Measurements from ENCODE around the gene ZNF275.

The ZNF275 gene

DNA sequence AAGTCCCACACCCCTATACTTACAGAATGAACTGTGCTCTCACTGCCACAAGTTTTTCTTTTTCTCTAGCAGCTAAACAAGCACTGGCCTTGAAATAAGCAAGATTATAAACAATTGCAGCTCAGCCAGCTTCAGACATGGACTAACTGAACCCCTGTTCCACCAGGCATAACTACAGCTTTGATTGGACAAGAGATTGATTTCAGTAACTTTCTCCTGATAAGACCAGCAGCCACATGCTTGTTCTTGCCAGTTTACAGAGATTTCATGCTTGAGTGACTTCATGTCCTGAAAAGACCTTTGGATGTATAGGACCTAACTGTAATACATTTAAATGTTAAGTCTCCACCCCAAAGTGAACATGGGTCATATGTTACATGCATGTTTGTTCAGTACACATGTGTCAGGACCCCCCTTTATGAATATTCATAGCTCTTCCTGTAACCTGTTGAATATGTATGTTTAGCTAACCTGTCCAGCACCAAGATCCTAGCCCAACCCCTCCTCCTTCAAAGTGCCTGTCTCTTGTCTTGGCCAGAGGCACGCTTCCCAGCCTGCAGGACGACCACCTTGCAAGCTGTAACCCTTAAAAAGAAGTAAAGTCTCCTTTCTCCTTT is 27.9 kb downstream of the ZNF275 start:
- Histone ChIP-seq H3K79me1 (ENCODE audit: low read length) (no peaks in the 10 kb centered on the region), H4K12ac (ENCODE audit: low read depth, low read length) (no peak overlapping the region), H2AFZ (ENCODE audit: insufficient read depth, low read length, poor library complexity) (no peak overlapping the region), H3K27me3 (ENCODE audit: insufficient read depth, low read length) (no peaks in the 10 kb centered on the region), H3K36me3 (ENCODE audit: control insufficient read depth in 1 of 2, insufficient read depth in 2 of 2, low read length in 2 of 2) (no peaks in the 10 kb centered on the region), H3K18ac (ENCODE audit: low read length) (no peak overlapping the region), H3K4me3 (ENCODE audit: low read depth, low read length) (no peak overlapping the region), H2BK120ac (ENCODE audit: insufficient read depth, low read length, poor library complexity) (no peak overlapping the region), H3K4me2 (ENCODE audit: low read length) (no peak overlapping the region), H3K9ac (ENCODE audit: low read length) (no peak overlapping the region), H3K79me2 (ENCODE audit: control insufficient read depth, insufficient read depth, low read length, poor library complexity) (no peaks in the 10 kb centered on the region), H3K27ac (ENCODE audit: low read depth, low read length) (no peak overlapping the region), H3K4me1 (ENCODE audit: control insufficient read depth in 1 of 2, insufficient read depth in 2 of 2, low read length in 2 of 2) (no peaks in the 10 kb centered on the region), H2BK5ac (ENCODE audit: low read depth, low read length, poor library complexity) (no peak overlapping the region), H2AK5ac (ENCODE audit: low read length) (no peak overlapping the region), H3K4ac (ENCODE audit: low read depth, low read length) (no peak overlapping the region), H3K14ac (ENCODE audit: low read length) (no peak overlapping the region), H4K8ac (ENCODE audit: low read depth, low read length) (no peak overlapping the region), H3K23ac (ENCODE audit: low read length) (no peak overlapping the region), H2BK12ac (ENCODE audit: low read length) (no peak overlapping the region), H3K9me3 (ENCODE audit: insufficient read depth, low read depth, low read length) (peaks cover 3% of the 10 kb centered on the region), H4K91ac (ENCODE audit: low read depth, low read length) (no peak overlapping the region)
- no peak for DNase-seq
- no CpG with 5 or more reads among the region's 2 CpGs for WGBS (ENCODE audit: extremely low coverage, insufficient coverage, insufficient read length)

- Histone ChIP-seq H3K14ac (ENCODE audit: low read length) (no peak overlapping the region), H3K27me3 (ENCODE audit: insufficient read depth, low read length) (no peaks in the 10 kb centered on the region), H3K79me2 (ENCODE audit: control insufficient read depth, insufficient read depth, low read length, poor library complexity) (no peaks in the 10 kb centered on the region), H3K27ac (ENCODE audit: low read depth, low read length) (no peak overlapping the region), H3K18ac (ENCODE audit: low read length) (no peak overlapping the region), H3K9ac (ENCODE audit: low read length) (no peak overlapping the region), H4K12ac (ENCODE audit: low read depth, low read length) (no peak overlapping the region), H3K36me3 (ENCODE audit: control insufficient read depth in 1 of 2, insufficient read depth in 2 of 2, low read length in 2 of 2) (no peaks in the 10 kb centered on the region), H3K4me1 (ENCODE audit: control insufficient read depth in 1 of 2, insufficient read depth in 2 of 2, low read length in 2 of 2) (no peaks in the 10 kb centered on the region), H2AFZ (ENCODE audit: insufficient read depth, low read length, poor library complexity) (no peak overlapping the region), H4K91ac (ENCODE audit: low read depth, low read length) (no peak overlapping the region), H2BK5ac (ENCODE audit: low read depth, low read length, poor library complexity) (no peak overlapping the region), H2BK120ac (ENCODE audit: insufficient read depth, low read length, poor library complexity) (no peak overlapping the region), H3K9me3 (ENCODE audit: insufficient read depth, low read depth, low read length) (no peaks in the 10 kb centered on the region), H3K79me1 (ENCODE audit: low read length) (no peaks in the 10 kb centered on the region), H3K4me2 (ENCODE audit: low read length) (no peak overlapping the region), H4K8ac (ENCODE audit: low read depth, low read length) (no peak overlapping the region), H3K4ac (ENCODE audit: low read depth, low read length) (no peak overlapping the region), H2AK5ac (ENCODE audit: low read length) (no peak overlapping the region), H3K23ac (ENCODE audit: low read length) (no peak overlapping the region), H2BK12ac (ENCODE audit: low read length) (no peak overlapping the region), H3K4me3 (ENCODE audit: low read depth, low read length) (no peak overlapping the region)
- WGBS (ENCODE audit: extremely low coverage, insufficient coverage, insufficient read length) = no CpG with 5 or more reads among the region's 4 CpGs
- DNase-seq = no peak
These were observed 31.7 kb downstream of the ZNF275 start for GRCh38 chrX:153365670-153366069.

DNA sequence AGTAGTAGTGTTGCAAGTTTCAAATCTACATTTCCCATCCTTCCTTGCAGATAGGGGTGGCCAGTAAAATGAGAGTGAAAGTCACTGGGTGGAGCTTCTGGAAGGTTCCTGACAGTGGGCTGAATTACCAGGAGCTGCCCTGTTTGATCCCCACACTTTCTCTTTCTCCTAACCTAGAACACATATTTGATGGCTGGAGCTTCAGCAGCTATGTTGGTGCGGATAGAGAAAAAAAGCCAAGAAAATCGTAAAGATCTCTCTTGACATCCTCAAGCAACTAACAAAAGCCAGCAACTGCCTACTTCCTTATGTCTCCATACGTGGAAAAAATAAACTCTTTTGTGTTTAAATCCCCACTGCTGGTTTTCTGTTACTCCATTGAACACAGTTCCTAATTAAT is 32.2 kb downstream of the ZNF275 start:
- no peak for DNase-seq

DNA sequence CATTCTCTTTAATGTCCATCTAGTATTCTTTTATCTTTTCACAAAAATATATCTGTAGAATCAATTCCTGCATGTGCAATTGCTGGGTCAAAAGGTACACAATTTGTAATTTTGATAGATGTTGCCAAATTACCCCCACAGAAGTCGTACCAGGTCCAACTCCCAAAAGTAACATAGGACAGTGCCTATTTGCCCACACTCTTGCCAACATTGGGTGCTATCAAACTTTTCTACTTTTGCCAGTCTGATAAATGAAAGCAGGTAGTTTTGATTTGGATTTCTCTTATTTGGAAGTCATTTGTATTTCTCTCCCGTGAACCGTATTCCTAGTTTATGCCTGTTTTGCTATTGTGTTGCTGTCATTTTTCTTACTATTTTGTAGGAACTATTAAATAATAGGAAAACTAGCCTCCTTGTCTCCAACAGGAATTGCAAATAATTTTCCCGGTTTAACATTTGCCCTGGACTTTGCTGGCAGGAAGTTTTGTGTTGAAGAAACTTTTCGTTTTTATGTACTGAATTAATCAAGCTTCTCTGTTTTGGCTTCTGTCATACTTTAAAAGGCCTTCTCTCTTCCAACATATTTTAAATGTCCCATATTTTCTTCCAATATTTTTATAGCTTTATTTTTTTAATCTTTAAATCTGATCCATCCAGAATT is 33.1 kb downstream of the ZNF275 start:
- no peaks in the 10 kb centered on the region for H3K36me3 ChIP-seq (ENCODE audit: control insufficient read depth in 1 of 2, insufficient read depth in 2 of 2, low read length in 2 of 2)

More for the DNA sequence above, 32.2 kb downstream of the ZNF275 start:
- Histone ChIP-seq H2AFZ (ENCODE audit: insufficient read depth, low read length, poor library complexity) (no peak overlapping the region), H3K4ac (ENCODE audit: low read depth, low read length) (no peak overlapping the region), H4K91ac (ENCODE audit: low read depth, low read length) (no peak overlapping the region), H4K12ac (ENCODE audit: low read depth, low read length) (no peak overlapping the region), H3K4me2 (ENCODE audit: low read length) (no peak overlapping the region), H2BK12ac (ENCODE audit: low read length) (no peak overlapping the region), H3K23ac (ENCODE audit: low read length) (no peak overlapping the region), H3K36me3 (ENCODE audit: control insufficient read depth in 1 of 2, insufficient read depth in 2 of 2, low read length in 2 of 2) (no peaks in the 10 kb centered on the region), H3K4me3 (ENCODE audit: low read depth, low read length) (no peak overlapping the region), H4K8ac (ENCODE audit: low read depth, low read length) (no peak overlapping the region), H2AK5ac (ENCODE audit: low read length) (no peak overlapping the region), H3K79me1 (ENCODE audit: low read length) (no peaks in the 10 kb centered on the region), H3K79me2 (ENCODE audit: control insufficient read depth, insufficient read depth, low read length, poor library complexity) (no peaks in the 10 kb centered on the region), H3K9me3 (ENCODE audit: insufficient read depth, low read depth, low read length) (no peaks in the 10 kb centered on the region), H3K27me3 (ENCODE audit: insufficient read depth, low read length) (no peaks in the 10 kb centered on the region), H3K4me1 (ENCODE audit: control insufficient read depth in 1 of 2, insufficient read depth in 2 of 2, low read length in 2 of 2) (no peaks in the 10 kb centered on the region), H3K27ac (ENCODE audit: low read depth, low read length) (no peak overlapping the region), H2BK120ac (ENCODE audit: insufficient read depth, low read length, poor library complexity) (no peak overlapping the region), H3K9ac (ENCODE audit: low read length) (no peak overlapping the region), H3K14ac (ENCODE audit: low read length) (no peak overlapping the region), H2BK5ac (ENCODE audit: low read depth, low read length, poor library complexity) (no peak overlapping the region), H3K18ac (ENCODE audit: low read length) (no peak overlapping the region)
- no CpG with 5 or more reads among the region's 3 CpGs for WGBS (ENCODE audit: extremely low coverage, insufficient coverage, insufficient read length)

More for the DNA sequence above, 33.1 kb downstream of the ZNF275 start:
- H3K79me1 ChIP-seq (ENCODE audit: low read length) = no peaks in the 10 kb centered on the region
- no peaks in the 10 kb centered on the region for H3K4me1 ChIP-seq (ENCODE audit: control insufficient read depth in 1 of 2, insufficient read depth in 2 of 2, low read length in 2 of 2)
- no peak overlapping the region for H2AK5ac ChIP-seq (ENCODE audit: low read length)
- H3K18ac ChIP-seq (ENCODE audit: low read length) = no peak overlapping the region
- H3K9me3 ChIP-seq (ENCODE audit: insufficient read depth, low read depth, low read length) = no peaks in the 10 kb centered on the region
- no peak overlapping the region for H3K4ac ChIP-seq (ENCODE audit: low read depth, low read length)
- no peak overlapping the region for H2AFZ ChIP-seq (ENCODE audit: insufficient read depth, low read length, poor library complexity)
- no peak overlapping the region for H3K4me3 ChIP-seq (ENCODE audit: low read depth, low read length)
- H3K27me3 ChIP-seq (ENCODE audit: insufficient read depth, low read length) = no peaks in the 10 kb centered on the region
- no peak overlapping the region for H4K91ac ChIP-seq (ENCODE audit: low read depth, low read length)
- H3K14ac ChIP-seq (ENCODE audit: low read length) = no peak overlapping the region
- WGBS (ENCODE audit: extremely low coverage, insufficient coverage, insufficient read length) = no CpG with 5 or more reads among the region's 5 CpGs
- no peak for DNase-seq
- no peak overlapping the region for H3K23ac ChIP-seq (ENCODE audit: low read length)
- H2BK5ac ChIP-seq (ENCODE audit: low read depth, low read length, poor library complexity) = no peak overlapping the region
- H2BK12ac ChIP-seq (ENCODE audit: low read length) = no peak overlapping the region
- no peak overlapping the region for H3K27ac ChIP-seq (ENCODE audit: low read depth, low read length)
- H2BK120ac ChIP-seq (ENCODE audit: insufficient read depth, low read length, poor library complexity) = no peak overlapping the region
- H3K79me2 ChIP-seq (ENCODE audit: control insufficient read depth, insufficient read depth, low read length, poor library complexity) = no peaks in the 10 kb centered on the region
- no peak overlapping the region for H3K4me2 ChIP-seq (ENCODE audit: low read length)
- H3K9ac ChIP-seq (ENCODE audit: low read length) = no peak overlapping the region
- H4K8ac ChIP-seq (ENCODE audit: low read depth, low read length) = no peak overlapping the region
- H4K12ac ChIP-seq (ENCODE audit: low read depth, low read length) = no peak overlapping the region

All from trophoblast cell (in vitro differentiated cells and primary cell).